ENCODE measurements around the gene LLGL2. TPM values are rescaled to one million over a fixed set of nuclear protein-coding genes. Genes with fewer than 3 reads are reported as not detected.
"Not testable (repeated sequence)": the region's sequence is repeated elsewhere in the genome, so short reads cannot be mapped to it uniquely, and the experiment has no call there.

LLGL2 gene
- total RNA-seq, 1 donor from 2014 or later = 0.75 TPM

GRCh38 chr17:75507733-75508719, 17.5 kb upstream of the LLGL2 start:
- no peak for DNase-seq (ENCODE audit: low read depth)

GRCh38 chr17:75508931-75509361, 16.6 kb upstream of the LLGL2 start:
- DNase-seq (ENCODE audit: low read depth) = no peak

- DNase-seq (ENCODE audit: low read depth) = no peak
These were observed 15.8 kb upstream of the LLGL2 start for GRCh38 chr17:75509528-75510258.

DNA sequence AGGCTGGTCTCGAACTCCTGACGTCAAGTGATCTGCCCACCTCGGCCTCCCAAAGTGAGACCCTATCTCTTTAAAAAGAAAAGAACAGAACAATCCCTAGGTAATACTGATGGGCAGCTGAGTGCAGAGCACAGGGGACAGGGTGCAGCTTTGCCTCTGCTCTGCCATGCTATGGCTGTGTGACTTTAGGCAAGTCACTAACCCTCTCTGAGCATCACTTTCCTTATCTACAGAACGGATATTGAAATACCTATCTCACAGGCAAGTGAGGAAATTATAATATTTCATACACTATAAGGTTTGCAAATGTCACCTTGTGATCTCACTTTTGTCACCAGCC, 14.3 kb upstream of the LLGL2 start:
- DNase-seq (ENCODE audit: low read depth) = no peak

DNA sequence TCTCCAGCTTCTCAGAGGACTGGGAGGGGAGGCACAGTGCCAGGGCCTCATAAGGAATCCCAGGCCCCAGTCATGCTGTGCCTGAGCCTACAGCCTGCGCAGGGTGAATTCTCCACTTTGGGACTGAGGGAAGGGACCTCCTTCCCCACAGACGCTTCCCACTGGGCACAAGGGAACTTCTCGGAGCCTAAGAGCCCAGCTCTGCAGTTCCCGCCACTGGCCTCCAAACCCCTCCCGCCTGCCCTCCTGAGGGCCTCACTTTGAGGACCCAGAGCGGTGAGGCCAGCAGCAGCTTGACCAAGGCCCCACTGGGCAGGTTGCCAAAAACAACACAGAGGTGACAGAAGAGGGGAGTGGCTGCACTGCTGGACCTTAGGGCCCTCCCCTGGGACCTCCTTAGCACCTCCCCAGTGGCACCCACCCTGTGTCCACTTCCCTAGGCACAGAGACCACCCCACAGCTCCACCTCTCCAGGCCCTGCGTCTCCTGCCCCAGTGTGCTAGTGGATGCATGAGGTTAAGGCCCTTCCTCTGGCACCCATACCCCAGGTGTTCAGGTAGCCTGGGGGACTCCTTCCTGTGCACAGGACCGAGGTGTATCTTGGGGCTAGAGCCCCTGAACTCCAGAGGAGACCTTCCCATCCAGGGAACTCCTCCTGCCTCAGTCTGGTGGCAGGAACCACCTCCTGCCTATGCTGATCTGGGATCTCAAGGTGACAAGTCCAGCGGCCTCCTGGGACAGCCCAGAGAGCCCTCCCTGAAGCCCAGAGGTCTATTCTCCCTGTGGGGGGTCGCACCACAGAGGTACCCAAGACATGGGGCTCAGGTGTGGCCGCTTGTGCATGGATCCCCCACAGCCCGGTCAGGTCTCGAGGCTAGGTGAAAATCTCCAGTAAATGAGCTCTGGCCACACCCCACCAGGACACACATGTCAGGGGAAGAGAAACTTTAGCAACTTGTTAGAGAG, 13.6 kb upstream of the LLGL2 start:
- DNase-seq (ENCODE audit: low read depth) = no peak

GRCh38 chr17:75512926-75513640, 12.4 kb upstream of the LLGL2 start:
- DNase-seq (ENCODE audit: low read depth) = no peak

GRCh38 chr17:75513641-75514000, 11.9 kb upstream of the LLGL2 start:
- DNase-seq (ENCODE audit: low read depth) = no peak

- DNase-seq (ENCODE audit: low read depth) = peak; percentile 62
These were observed 11.1 kb upstream of the LLGL2 start for GRCh38 chr17:75514299-75514918.

- DNase-seq (ENCODE audit: low read depth) = no peak
These were observed 10.5 kb upstream of the LLGL2 start for GRCh38 chr17:75514919-75515495.

- DNase-seq (ENCODE audit: low read depth) = peak; percentile 93
These were observed 9.8 kb upstream of the LLGL2 start, which contains the start of gene CASKIN2 for GRCh38 chr17:75515496-75516254. CASKIN2 (minus strand) TSS chr17:75515537; CDS start chr17:75513804, 1,733 bp downstream.

DNA sequence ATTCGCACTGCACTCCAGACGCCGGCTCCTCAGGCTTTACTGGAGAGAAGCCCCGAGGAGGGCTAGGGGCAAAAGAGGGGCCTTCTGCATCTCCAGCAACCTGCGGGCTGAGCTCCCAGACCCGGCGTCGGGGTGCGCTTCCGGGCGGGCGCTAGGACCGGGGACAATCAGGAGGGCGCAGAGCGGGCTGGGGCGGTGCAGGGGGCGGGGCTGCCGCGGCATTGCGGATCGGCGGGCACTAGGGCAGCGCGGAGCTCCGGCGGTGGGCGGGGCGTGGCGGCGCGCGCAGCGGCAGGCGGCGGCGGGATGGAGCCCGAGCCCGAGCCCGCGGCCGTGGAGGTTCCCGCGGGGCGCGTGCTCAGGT, 9.3 kb upstream of the LLGL2 start, which contains the start of gene TSEN54:
Gene TSEN54, plus strand, starts transcription at position 274 of the 364 bp plus-strand sequence. Its CDS starts 33 bp downstream, at position 307.
- peak; percentile 93 for DNase-seq (ENCODE audit: low read depth)

DNA sequence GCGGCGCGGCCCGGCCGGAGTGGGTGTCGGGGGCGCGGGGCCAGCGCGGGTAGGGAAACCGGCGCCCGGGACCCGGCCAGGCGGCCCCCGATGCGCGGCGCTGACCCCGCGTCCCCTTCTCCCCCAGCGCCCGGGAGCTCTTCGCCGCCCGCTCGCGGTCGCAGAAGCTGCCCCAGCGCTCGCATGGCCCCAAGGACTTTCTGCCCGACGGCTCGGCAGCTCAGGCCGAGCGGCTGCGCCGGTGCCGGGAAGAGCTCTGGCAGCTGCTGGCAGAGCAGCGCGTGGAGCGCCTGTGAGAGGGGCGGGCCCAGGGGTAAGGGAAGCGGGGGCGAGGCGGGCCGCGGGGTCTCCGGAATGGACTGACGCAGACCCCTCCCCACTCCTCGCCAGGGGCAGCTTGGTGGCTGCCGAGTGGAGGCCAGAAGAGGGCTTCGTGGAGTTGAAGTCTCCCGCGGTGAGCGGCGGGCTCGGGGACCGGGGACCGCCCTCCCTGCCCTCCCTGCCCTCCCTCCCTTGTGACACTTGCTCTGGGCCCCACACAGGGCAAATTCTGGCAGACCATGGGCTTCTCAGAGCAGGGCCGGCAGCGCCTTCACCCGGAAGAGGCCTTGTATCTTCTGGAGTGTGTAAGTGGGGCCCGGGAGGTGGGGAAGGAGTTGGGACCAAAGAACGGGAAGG, 8.7 kb upstream of the LLGL2 start:
- no peak for DNase-seq (ENCODE audit: low read depth)

DNA sequence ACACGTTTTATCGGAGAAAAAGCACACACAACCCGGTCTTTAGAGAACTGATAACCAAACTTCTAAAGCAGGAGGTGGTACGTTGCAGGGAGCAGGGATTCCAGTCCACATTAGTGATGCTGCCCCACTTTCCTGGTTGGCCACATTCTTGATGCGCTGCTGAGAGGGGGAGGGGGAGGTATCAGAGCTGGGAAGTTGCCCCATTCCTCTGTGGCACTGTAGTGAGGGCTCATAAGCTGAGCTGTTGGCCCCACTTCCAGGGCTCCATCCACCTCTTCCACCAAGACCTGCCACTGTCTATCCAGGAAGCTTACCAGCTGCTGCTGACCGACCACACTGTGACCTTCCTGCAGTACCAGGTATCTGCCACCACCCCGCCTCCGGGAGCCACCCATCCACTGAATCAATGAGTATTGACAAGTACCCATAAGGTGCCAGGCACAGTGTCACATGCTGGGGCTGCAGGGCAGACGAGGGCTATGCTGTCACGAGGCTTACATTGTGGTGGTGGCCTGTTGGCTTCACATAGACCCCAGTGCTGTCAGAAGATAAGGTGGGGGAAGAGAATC, 8.1 kb upstream of the LLGL2 start:
- no peak for DNase-seq (ENCODE audit: low read depth)

- no peak for DNase-seq (ENCODE audit: low read depth)
These were observed 7.3 kb upstream of the LLGL2 start for GRCh38 chr17:75518201-75518600.

- DNase-seq (ENCODE audit: low read depth) = no peak
These were observed 6.4 kb upstream of the LLGL2 start for GRCh38 chr17:75518983-75519537.

GRCh38 chr17:75520413-75520812, 5.1 kb upstream of the LLGL2 start:
- DNase-seq (ENCODE audit: low read depth) = not testable (repeated sequence)

- DNase-seq (ENCODE audit: low read depth) = no peak
These were observed 4.2 kb upstream of the LLGL2 start for GRCh38 chr17:75521290-75521689.

All from myocyte (in vitro differentiated cells).